ENCODE results near the gene TMEM94.

TMEM94 gene

GRCh38 chr17:75463603-75464002 is 7.2 kb downstream of the TMEM94 start:
- no peak for DNase-seq (ENCODE audit: insufficient read length, low spot score)
- no peak for TF ChIP-seq CTCF (IDR thresholded peaks at IDR 0.05; ENCODE audit: insufficient read depth, missing control alignments)
- FAIRE-seq: no peak

- no peak for TF ChIP-seq CTCF (IDR thresholded peaks at IDR 0.05; ENCODE audit: insufficient read depth, missing control alignments)
- DNase-seq (ENCODE audit: insufficient read length, low spot score) (no peak), FAIRE-seq (no peak)
Observed at GRCh38 chr17:75465039-75465438, 8.6 kb downstream of the TMEM94 start.

- DNase-seq (ENCODE audit: insufficient read length, low spot score) (no peak), FAIRE-seq (no peak)
- TF ChIP-seq CTCF (IDR thresholded peaks at IDR 0.05; ENCODE audit: insufficient read depth, missing control alignments): no peak
Observed at GRCh38 chr17:75468291-75468754, 11.9 kb downstream of the TMEM94 start.

GRCh38 chr17:75468779-75469373 is 12.4 kb downstream of the TMEM94 start:
- no peak for FAIRE-seq
- no peak for TF ChIP-seq CTCF (IDR thresholded peaks at IDR 0.05; ENCODE audit: insufficient read depth, missing control alignments)

GRCh38 chr17:75471207-75471606 is 14.8 kb downstream of the TMEM94 start:
- TF ChIP-seq CTCF (IDR thresholded peaks at IDR 0.05; ENCODE audit: insufficient read depth, missing control alignments): no peak
- no peak for FAIRE-seq
- DNase-seq (ENCODE audit: insufficient read length, low spot score): no peak

More at GRCh38 chr17:75468779-75469373, 12.4 kb downstream of the TMEM94 start:
- DNase-seq (ENCODE audit: insufficient read length, low spot score): no peak

- DNase-seq (ENCODE audit: insufficient read length, low spot score): no peak
- FAIRE-seq: no peak
- no peak for TF ChIP-seq CTCF (IDR thresholded peaks at IDR 0.05; ENCODE audit: insufficient read depth, missing control alignments)
Observed at GRCh38 chr17:75472119-75472518, 15.7 kb downstream of the TMEM94 start.

- DNase-seq (ENCODE audit: insufficient read length, low spot score): no peak
- no peak for FAIRE-seq
- no peak for TF ChIP-seq CTCF (IDR thresholded peaks at IDR 0.05; ENCODE audit: insufficient read depth, missing control alignments)
Observed at GRCh38 chr17:75473246-75473645, 16.8 kb downstream of the TMEM94 start.

Data from D721Med (cell line).